IMR-90 (cell line): ENCODE measurements around the gene HMG20A. TPM values are rescaled to one million over a fixed set of nuclear protein-coding genes. Genes with fewer than 3 reads are reported as not detected.

Experiments used
- ATAC-seq: fragments of 200-7000 bp; cut with Tn5 transposase; 2 replicates; pipeline ENCODE4 v1.9.1; 2020; ENCODE audit warnings: low read depth, mild to moderate bottlenecking, moderate library complexity
- BruUV-seq: library from RNA; stranded (reverse); fragments of 400-500 nt; replicated peaks from 2 replicates; lab custom pipeline; 2021; lab: Mats Ljungman, UMichigan
- CTCF ChIA-PET: fragments of 300-600 bp; formaldehyde crosslinking; extraction: SDS; loops from one replicate; lab custom pipeline; 2021; ENCODE audit warnings: antibody characterized with exemption; lab: Yijun Ruan, JAX
- POLR2A ChIA-PET: fragments of 300-600 bp; sonication (Branson Sonifier 250); formaldehyde crosslinking; loops from one replicate; lab custom pipeline; 2022; ENCODE audit warnings: antibody characterized with exemption; ENCODE audit not compliant: unreplicated experiment; lab: Charles Lee
- DNase-seq: peaks from one replicate; pipeline ENCODE4 v3.0.0; 2013
- H2AFZ ChIP-seq: replicated peaks from 2 replicates; pipeline ENCODE3; 2013; ENCODE audit warnings: low read length, mild to moderate bottlenecking; ENCODE audit not compliant: poor library complexity
- H2AK5ac ChIP-seq: 2 replicates; pipeline ENCODE4 v1.6.1; 2013; ENCODE audit warnings: low read depth, low read length, inconsistent platforms
- H2AK9ac ChIP-seq: replicated peaks from 2 replicates; pipeline ENCODE3; 2013; ENCODE audit warnings: mild to moderate bottlenecking, low read depth, low read length, moderate library complexity; ENCODE audit not compliant: poor library complexity
- H2BK120ac ChIP-seq: 2 replicates; pipeline ENCODE4 v1.6.1; 2013; ENCODE audit warnings: low read depth, low read length, inconsistent platforms
- H2BK15ac ChIP-seq: 3 replicates; pipeline ENCODE4 v1.6.1; 2013; ENCODE audit warnings: low read depth, low read length, inconsistent platforms
- H2BK20ac ChIP-seq: 2 replicates; pipeline ENCODE4 v1.6.1; 2013; ENCODE audit warnings: low read depth, mild to moderate bottlenecking, inconsistent platforms, low read length, moderate library complexity
- H2BK5ac ChIP-seq: 2 replicates; pipeline ENCODE4 v1.6.1; 2013; ENCODE audit warnings: mild to moderate bottlenecking, low read depth, low read length, inconsistent platforms; ENCODE audit not compliant: poor library complexity, severe bottlenecking
- H3K14ac ChIP-seq: replicated peaks from 2 replicates; pipeline ENCODE4 v1.6.1; 2013; ENCODE audit warnings: low read depth, low read length, inconsistent platforms
- H3K18ac ChIP-seq: 2 replicates; pipeline ENCODE4 v1.6.1; 2013; ENCODE audit warnings: low read depth, low read length, control low read depth
- H3K23ac ChIP-seq: 2 replicates; pipeline ENCODE4 v1.6.1; 2013; ENCODE audit warnings: low read depth, low read length, inconsistent platforms
- H3K27ac ChIP-seq: 2 replicates; pipeline ENCODE4 v1.5.1; 2013; ENCODE audit warnings: mild to moderate bottlenecking, control low read depth, low read length; ENCODE audit not compliant: insufficient read depth
- H3K27me3 ChIP-seq: 2 replicates; pipeline ENCODE4 v1.6.1; 2013; ENCODE audit warnings: low read length; ENCODE audit not compliant: control insufficient read depth, insufficient read depth
- H3K36me3 ChIP-seq: 2 replicates; pipeline ENCODE4 v1.6.1; 2013; ENCODE audit warnings: low read length, mixed read lengths; ENCODE audit not compliant: control insufficient read depth, insufficient read depth
- H3K4ac ChIP-seq: 2 replicates; pipeline ENCODE4 v1.6.1; 2013; ENCODE audit warnings: low read depth, low read length, inconsistent platforms
- H3K4me1 ChIP-seq: 2 replicates; pipeline ENCODE4 v1.6.1; 2013; ENCODE audit warnings: low read length, mixed read lengths; ENCODE audit not compliant: control insufficient read depth, insufficient read depth
- H3K4me2 ChIP-seq: 2 replicates; pipeline ENCODE4 v1.6.1; 2013; ENCODE audit warnings: low read depth, mild to moderate bottlenecking, control low read depth, low read length, moderate library complexity
- H3K4me3 ChIP-seq: 2 replicates; pipeline ENCODE4 v1.5.1; 2013; ENCODE audit warnings: low read depth, mild to moderate bottlenecking, control low read depth, low read length, moderate library complexity; ENCODE audit not compliant: insufficient read depth
- H3K56ac ChIP-seq: 2 replicates; pipeline ENCODE4 v1.6.1; 2013; ENCODE audit warnings: low read length, inconsistent platforms; ENCODE audit not compliant: insufficient read depth; ENCODE audit errors: extremely low read depth
- H3K79me1 ChIP-seq, 2 experiments: 2 replicates each; pipeline ENCODE4 v1.6.1; 2013; ENCODE audit warnings: low read length in 2 of 2, inconsistent platforms in 1 of 2, low read depth in 1 of 2
- H3K9ac ChIP-seq: 2 replicates; pipeline ENCODE4 v1.6.1; 2013; ENCODE audit warnings: low read depth, low read length, control low read depth
- H3K9me1 ChIP-seq: 2 replicates; pipeline ENCODE4 v1.6.1; 2013; ENCODE audit warnings: low read length, inconsistent platforms; ENCODE audit not compliant: insufficient read depth
- H3K9me3 ChIP-seq: 2 replicates; pipeline ENCODE4 v1.6.1; 2013; ENCODE audit warnings: low read length; ENCODE audit not compliant: control insufficient read depth, insufficient read depth
- H4K20me1 ChIP-seq: 2 replicates; pipeline ENCODE4 v1.6.1; 2013; ENCODE audit warnings: low read length, inconsistent platforms; ENCODE audit not compliant: insufficient read depth
- H4K5ac ChIP-seq: 2 replicates; pipeline ENCODE4 v1.6.1; 2013; ENCODE audit warnings: mild to moderate bottlenecking, low read depth, low read length, control low read depth
- H4K8ac ChIP-seq, 2 experiments: 2 replicates each; pipeline ENCODE4 v1.6.1; 2013; ENCODE audit warnings: low read depth in 2 of 2, low read length in 2 of 2, control low read depth in 1 of 2, inconsistent platforms in 1 of 2
- H4K91ac ChIP-seq: 2 replicates; pipeline ENCODE4 v1.6.1; 2013; ENCODE audit warnings: low read depth, low read length, inconsistent platforms; ENCODE audit not compliant: insufficient read depth
- FOS ChIP-seq: fragments of 150-350 bp; IDR thresholded peaks from 2 replicates; pipeline ENCODE4 v1.6.1; 2016; ENCODE audit warnings: low read depth, low read length
- MAZ ChIP-seq: IDR thresholded peaks from 2 replicates; pipeline ENCODE4 v1.6.1; 2012; ENCODE audit warnings: low read depth, mild to moderate bottlenecking, low read length, improper control_type of control experiment, moderate library complexity, borderline replicate concordance
- WGBS, 2 experiments: methylation state at CpG; one replicate each; pipeline versions ENCODE4 v1.1.5 to v1.1.7; 2013; ENCODE audit warnings: missing lambda C conversion rate in 2 of 2; ENCODE audit not compliant: insufficient read length in 1 of 2; ENCODE audit errors: extremely low coverage in 2 of 2; 5-methylcytosine and 5-hydroxymethylcytosine counted together
- dilution Hi-C: fragments of 300-500 bp; cut with HindIII; formaldehyde crosslinking; loops from one replicate; pipeline ENCODE4 v1.14.3; 2018; ENCODE audit warnings: low sequenced_read_pairs; ENCODE audit not compliant: unreplicated experiment
- in situ Hi-C: fragments of 300-500 bp; cut with MboI; formaldehyde crosslinking; loops from 3 replicates; pipeline ENCODE4 v1.14.3; 2019; ENCODE audit warnings: low sequenced_read_pairs, inconsistent platforms, mixed read lengths
- intact Hi-C: fragments of 100-400 bp; cut with micrococcal nuclease; formaldehyde crosslinking; loops from 2 replicates; pipeline ENCODE4 v1.10.0; 2022
- polyA plus RNA-seq, 3 experiments: library from polyadenylated mRNA; depleted of rRNA; stranded (reverse); fragments of >200 nt; gene quantifications; 2 replicates each; pipeline ENCODE4 v1.2.3, GENCODE V29; 2012; ENCODE audit warnings: low replicate concordance in 1 of 3
- total RNA-seq: library from RNA; depleted of rRNA; stranded (reverse); fragments of >200 nt; gene quantifications from 2 replicates; pipeline ENCODE4 v1.2.3, GENCODE V29; 2012
- TF ChIP-seq, protein P1 (sequence below): conservative IDR thresholded peaks from 2 replicates; pipeline ENCODE4 v1.5.1; 2012; ENCODE audit warnings: mild to moderate bottlenecking, low read depth, low read length, improper control_type of control experiment

Gene HMG20A
- total and polyA plus RNA-seq, 2 of the 4 experiments (the other 2 are of a cell fraction): 22.3 to 25.3 TPM

DNA sequence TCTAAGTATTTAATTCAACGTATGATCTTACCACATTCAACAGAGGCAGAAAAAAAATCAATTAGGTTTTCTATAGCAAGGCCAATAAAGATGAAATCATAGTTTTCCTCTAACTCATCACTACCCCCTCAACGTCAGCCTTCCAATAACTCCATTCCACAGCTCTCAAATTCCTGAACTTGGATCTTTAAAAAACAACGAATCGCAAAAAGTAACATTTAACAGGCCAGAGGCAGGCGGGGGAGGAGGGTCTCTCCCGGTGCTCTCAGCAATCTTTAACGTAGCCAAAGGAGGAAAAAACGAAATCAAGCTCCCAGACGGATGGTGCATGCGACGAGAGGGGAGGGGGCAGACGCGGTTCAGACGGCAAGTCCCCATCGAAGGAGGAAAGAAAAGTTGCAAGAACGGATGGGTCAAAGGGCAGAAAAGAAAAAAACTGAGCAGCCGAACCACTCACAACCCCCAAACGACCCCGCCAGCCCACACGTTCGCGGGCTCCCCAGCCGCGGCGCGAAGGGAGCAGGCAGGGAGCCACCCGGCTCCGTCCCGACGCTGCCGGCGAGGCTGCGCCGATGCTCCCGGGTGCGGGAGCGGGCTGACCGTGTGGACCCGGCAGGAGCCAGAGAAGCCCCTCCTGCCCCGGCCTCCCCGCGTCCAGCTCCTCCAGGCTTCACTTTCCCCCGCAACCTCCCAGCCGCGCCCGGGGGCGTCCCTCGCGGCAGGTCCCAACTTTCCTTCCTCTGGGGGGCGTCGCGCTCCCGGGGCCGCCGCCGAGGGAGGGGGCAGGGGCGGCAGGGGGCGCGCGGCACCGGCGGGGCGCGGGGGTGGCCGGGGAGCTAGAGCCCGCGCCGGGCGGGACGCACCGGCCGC is 1.5 kb upstream of the HMG20A start:
- peak overlapping the region; percentile 85 for H3K18ac ChIP-seq
- ATAC-seq (peak; percentile 10), DNase-seq (peak; percentile 53)
- TF ChIP-seq, protein P1, sequence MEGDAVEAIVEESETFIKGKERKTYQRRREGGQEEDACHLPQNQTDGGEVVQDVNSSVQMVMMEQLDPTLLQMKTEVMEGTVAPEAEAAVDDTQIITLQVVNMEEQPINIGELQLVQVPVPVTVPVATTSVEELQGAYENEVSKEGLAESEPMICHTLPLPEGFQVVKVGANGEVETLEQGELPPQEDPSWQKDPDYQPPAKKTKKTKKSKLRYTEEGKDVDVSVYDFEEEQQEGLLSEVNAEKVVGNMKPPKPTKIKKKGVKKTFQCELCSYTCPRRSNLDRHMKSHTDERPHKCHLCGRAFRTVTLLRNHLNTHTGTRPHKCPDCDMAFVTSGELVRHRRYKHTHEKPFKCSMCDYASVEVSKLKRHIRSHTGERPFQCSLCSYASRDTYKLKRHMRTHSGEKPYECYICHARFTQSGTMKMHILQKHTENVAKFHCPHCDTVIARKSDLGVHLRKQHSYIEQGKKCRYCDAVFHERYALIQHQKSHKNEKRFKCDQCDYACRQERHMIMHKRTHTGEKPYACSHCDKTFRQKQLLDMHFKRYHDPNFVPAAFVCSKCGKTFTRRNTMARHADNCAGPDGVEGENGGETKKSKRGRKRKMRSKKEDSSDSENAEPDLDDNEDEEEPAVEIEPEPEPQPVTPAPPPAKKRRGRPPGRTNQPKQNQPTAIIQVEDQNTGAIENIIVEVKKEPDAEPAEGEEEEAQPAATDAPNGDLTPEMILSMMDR: no peak
- TF ChIP-seq MAZ (no peak), FOS (0 out of 2 replicates have a peak, but pooled peaks have one; percentile 2)
- intact Hi-C loops: loop anchor here (1.0 to 2.0 kb wide), 2 partner anchors 77 to 300 kb away; no protein-coding TSS in a partner anchor
- POLR2A ChIA-PET: interaction anchor here (0.6 to 1.1 kb wide), 3 partner anchors 78 to 232 kb away, joined by 3 to 7 read pairs (median 4); no protein-coding TSS in a partner anchor
- H3K9ac ChIP-seq: peak overlapping the region; percentile 97
- H3K4me3 ChIP-seq: peak overlapping the region; percentile 94
- 1% methylated on average over 26 of the region's 72 CpGs; no CpG with 5 or more reads in 1 of the 2 experiments for WGBS, 2 experiments
- H4K5ac ChIP-seq: peak overlapping the region; percentile 81
- peaks cover 19 to 57% of the 10 kb centered on the region in 2 experiments for H3K79me1 ChIP-seq
- peak overlapping the region; percentile 91 for H2AK5ac ChIP-seq
- peak overlapping the region; percentile 98 for H3K27ac ChIP-seq
- H2BK5ac ChIP-seq: peak overlapping the region; percentile 91
- peak overlapping the region; percentile 92 for H3K56ac ChIP-seq
- peak overlapping the region; percentile 59; the same call in 2 of the 3 replicates for H2BK15ac ChIP-seq
- H4K8ac ChIP-seq: peak overlapping the region; percentile 17 to 86; a peak in 3 of 4 replicates
- peak overlapping the region; percentile 92 for H3K23ac ChIP-seq
- peak overlapping the region; percentile 98 for H3K4ac ChIP-seq
- peak overlapping the region; percentile 91 for H2AK9ac ChIP-seq
- peak overlapping the region; percentile 95 for H3K14ac ChIP-seq
- no peaks in the 10 kb centered on the region for H3K27me3 ChIP-seq
- no TSS peak for BruUV-seq
- peak overlapping the region; percentile 95 for H2AFZ ChIP-seq
- in situ Hi-C loops: no loop called here
- peak overlapping the region; percentile 70 for H2BK20ac ChIP-seq
- peak overlapping the region; percentile 90 for H2BK120ac ChIP-seq
- peak overlapping the region; percentile 95 for H4K91ac ChIP-seq
- H3K4me2 ChIP-seq: peak overlapping the region; percentile 97
- dilution Hi-C loops: no loop called here
- peaks cover 40% of the 10 kb centered on the region for H4K20me1 ChIP-seq
- no peaks in the 10 kb centered on the region for H3K9me3 ChIP-seq
- H3K4me1 ChIP-seq: peaks cover 12% of the 10 kb centered on the region
- no peaks in the 10 kb centered on the region for H3K36me3 ChIP-seq
- H3K9me1 ChIP-seq: peaks cover 11% of the 10 kb centered on the region
- CTCF ChIA-PET: interaction anchor here (0.5 to 1.7 kb wide), 4 partner anchors 9 to 300 kb away, joined by 3 to 5 read pairs (median 3); no protein-coding TSS in a partner anchor
